ENCODE data around the gene CRHBP.
"Not testable (repeated sequence)": the region's sequence is repeated elsewhere in the genome, so short reads cannot be mapped to it uniquely, and the experiment has no call there.

The CRHBP gene

GRCh38 chr5:76958991-76959767 lies 6.3 kb downstream of the CRHBP start:
- no peak for DNase-seq (ENCODE audit: low spot score)

GRCh38 chr5:76960004-76960625 lies 7.3 kb downstream of the CRHBP start:
- no peak for DNase-seq (ENCODE audit: low spot score)

DNA sequence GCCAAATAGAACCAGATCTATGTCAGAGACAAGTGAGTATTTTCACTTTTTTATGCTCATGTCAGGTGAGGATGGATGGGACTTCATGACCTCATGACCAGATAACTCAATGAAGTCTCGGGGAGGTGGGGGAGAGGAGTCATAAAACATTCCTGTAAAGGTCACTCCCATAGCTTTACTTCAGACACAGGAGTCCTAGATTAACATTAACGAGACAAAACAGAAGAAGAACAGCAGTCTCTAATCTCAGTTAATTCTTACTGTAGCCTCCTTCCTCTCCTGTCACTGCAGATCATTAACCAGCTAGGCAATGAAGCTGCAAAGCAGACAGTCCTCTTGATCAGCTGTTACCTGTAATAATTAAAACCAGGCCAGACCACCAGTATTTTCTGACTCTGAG lies 11.2 kb downstream of the CRHBP start:
- DNase-seq (ENCODE audit: low spot score): no peak

- DNase-seq (ENCODE audit: low spot score): no peak
These were observed 18.7 kb downstream of the CRHBP start for GRCh38 chr5:76971511-76971910.

DNA sequence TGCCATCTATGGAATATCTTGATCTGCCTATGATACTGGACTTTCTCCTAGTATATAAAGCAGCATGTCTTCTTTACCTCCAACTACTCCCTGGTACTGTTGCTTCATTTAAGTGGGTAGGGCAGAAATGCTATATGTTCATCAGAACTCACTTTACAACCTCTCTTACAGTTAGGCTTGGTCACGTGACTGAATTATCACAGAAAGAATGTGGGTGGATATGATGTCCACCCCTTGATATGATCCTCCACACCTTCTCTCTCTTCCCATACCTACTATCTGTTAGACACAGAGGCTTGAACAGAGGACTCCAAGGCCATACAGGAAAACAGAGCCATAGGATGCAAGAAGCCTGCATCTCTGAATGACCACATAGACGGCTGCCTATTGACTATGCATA lies 19.8 kb downstream of the CRHBP start:
- no peak for DNase-seq (ENCODE audit: low spot score)

DNA sequence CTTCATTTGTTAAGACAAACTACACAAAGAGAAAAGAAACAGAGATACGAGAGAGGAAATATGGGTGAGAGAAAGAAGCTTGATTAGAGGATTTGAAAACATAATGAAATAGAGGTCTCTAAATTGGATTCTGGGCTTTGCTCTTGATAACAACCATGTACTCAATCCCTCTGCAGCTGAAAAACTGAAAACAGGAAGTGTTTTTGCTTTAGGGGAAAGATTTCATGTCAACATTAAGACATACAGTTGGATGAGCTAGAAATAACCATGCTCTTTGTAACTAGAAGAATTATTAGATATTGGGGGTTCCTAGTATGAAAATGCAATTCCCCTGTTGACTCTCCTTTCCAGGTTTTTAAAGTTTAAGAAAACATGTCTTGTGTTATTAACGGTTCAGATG lies 21.9 kb downstream of the CRHBP start:
- no peak for DNase-seq (ENCODE audit: low spot score)

DNA sequence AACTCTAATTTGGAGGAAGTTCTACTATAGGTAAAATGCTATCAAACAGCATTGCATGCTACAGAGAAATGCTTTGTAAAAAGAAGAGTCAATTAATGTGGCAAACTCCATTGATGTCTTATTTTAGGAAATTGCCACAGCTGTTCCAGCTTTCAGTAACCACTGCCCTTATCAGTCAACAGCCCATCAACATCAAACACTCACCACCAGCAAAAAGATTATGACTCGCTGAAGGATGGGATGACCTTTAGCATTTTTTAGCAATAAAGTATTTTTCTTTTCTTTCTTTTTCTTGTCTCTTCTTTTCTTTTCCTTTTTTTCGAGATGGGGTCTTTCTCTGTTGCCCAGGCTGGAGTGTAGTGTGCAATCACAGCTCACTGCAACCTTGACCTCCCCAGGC lies 26.0 kb downstream of the CRHBP start:
- DNase-seq (ENCODE audit: low spot score): no peak

DNA sequence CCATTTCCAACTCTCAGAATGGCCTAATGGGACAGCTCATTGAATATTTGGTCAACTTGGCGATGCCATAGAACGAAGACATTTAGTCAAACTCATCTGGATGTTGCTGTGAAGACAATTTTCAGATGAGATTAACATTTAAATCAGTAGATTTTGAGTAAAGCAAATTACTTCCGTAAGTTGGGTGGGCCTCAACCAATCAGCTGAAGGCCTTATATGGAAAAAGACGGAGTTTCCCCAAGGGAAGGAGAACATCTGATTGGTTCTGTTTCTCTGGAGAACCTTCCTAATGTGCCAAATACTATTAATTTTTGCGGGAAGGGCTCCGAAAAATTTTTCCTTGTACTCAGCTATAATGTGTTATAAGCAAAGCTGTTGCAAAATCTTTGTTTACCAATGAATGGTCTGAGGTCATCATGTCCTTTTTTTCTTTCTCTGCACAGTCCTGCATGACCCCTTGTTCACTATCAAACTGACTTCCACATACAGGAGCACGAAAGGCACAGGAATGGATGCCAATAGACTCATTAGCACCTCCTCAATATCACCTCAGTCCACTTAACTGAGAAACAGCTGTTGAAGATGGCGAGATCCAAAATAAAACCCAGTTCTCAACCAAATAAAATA lies 27.8 kb downstream of the CRHBP start:
- DNase-seq (ENCODE audit: low spot score): no peak

DNA sequence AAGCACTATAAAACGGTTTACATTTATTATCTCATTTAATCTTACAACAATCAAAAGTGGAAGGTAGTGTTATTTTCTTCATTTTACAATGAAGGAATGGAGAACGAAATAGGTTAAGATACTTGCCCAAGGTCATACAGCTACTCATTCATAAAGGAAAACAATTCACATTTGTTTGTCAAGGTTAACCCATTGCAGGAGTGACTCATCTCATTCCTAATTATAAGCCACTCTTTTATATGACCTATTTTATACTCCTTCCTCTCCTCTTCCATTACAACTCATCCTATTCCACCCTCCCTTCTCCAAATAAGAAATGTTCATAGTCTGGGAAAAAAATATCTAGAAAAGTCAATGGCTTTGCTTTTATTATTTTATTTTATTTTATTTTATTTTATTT lies 29.6 kb downstream of the CRHBP start:
- DNase-seq (ENCODE audit: low spot score): no peak

GRCh38 chr5:76983468-76983867 lies 30.6 kb downstream of the CRHBP start:
- DNase-seq (ENCODE audit: low spot score): no peak

- no peak for DNase-seq (ENCODE audit: low spot score)
These were observed 34.1 kb downstream of the CRHBP start for GRCh38 chr5:76986825-76987526.

DNA sequence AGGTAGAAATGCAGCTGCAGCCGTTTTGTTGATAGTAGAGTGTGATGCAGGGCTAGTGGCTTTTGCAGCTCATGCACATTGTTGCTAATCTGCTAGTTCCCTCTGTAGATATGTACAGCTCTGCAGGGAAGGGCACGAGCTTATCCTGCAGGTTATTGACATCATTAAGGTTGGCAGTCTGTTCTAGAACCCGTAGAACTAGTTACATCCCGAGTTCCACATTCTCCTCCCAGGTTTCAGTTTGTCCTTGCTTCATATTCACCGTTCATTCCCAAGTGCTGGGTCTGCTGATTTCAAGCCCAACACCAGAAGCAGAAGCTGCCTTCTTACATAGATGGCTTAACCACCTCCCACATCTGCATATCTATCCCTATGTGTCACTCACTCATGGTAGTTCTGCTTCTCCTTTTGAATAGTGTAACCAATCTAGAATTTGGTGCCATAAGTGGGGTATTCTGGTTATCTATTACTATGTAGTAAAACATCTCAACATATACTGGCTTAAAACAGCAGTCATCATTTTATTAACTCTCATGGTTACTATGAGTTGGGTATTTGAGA lies 38.1 kb downstream of the CRHBP start:
- no peak for DNase-seq (ENCODE audit: low spot score)

DNA sequence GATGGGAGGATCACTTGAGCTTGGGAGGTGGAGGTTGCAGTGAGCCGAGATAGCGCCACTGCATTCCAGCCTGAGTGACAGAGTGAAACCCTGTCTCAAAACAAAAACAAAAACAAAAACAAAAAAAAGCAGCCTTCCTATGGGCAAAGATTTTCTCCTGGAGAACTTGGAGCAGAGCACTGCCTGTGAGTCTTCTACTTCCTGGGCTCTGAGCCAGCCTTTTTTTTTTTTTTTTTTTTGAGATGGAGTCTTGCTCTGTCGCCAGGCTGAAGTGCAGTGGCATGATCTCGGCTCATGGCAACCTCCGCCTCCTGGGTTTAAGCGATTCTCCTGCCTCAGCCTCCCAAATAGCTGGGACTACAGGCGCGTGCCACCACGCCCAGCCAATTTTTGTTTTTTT lies 40.6 kb downstream of the CRHBP start:
- not testable (repeated sequence) for DNase-seq (ENCODE audit: low spot score)

- DNase-seq (ENCODE audit: low spot score): no peak
These were observed 41.5 kb downstream of the CRHBP start for GRCh38 chr5:76994337-76994736.

DNA sequence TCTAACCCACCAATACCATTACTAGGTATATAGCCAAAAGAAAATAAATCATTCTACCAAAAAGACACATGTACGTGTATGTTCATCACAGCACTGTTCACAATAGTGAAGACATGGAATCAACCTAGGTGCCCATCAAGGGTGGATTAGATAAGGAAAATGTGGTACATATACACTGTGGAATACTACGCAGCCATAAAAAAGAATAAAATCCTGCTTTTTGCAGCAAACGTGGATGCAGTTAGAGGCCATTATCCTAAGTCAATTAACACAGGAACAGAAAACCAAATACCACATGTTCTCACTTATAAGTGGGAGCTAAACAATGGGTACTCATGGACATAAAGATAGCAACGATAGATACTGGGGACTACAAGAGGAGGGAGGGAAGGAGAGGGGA lies 45.4 kb downstream of the CRHBP start:
- not testable (repeated sequence) for DNase-seq (ENCODE audit: low spot score)

GRCh38 chr5:76999451-76999850 lies 46.6 kb downstream of the CRHBP start:
- no peak for DNase-seq (ENCODE audit: low spot score)

GRCh38 chr5:77003246-77003645 lies 50.4 kb downstream of the CRHBP start:
- DNase-seq (ENCODE audit: low spot score): no peak

DNA sequence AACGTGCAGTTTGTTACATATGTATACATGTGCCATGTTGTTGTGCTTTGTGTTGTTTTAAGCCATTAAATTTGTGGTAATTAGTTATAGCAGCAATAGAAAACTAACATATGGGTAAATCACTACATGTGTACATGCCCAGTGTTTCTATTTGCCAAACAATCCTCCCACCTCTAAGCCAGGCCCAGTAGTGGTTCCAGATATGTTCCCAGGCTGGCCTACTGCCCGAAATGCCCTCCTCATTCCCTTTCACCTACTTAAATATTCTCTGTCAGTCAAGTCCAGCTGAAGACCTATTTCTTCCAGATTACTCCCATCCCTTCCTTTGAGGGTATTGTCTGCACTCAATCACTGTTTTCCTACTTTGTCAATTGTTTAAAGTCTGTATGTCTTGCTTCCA lies 53.3 kb downstream of the CRHBP start:
- no peak for DNase-seq (ENCODE audit: low spot score)

GRCh38 chr5:77008413-77008812 lies 55.6 kb downstream of the CRHBP start:
- no peak for DNase-seq (ENCODE audit: low spot score)

DNA sequence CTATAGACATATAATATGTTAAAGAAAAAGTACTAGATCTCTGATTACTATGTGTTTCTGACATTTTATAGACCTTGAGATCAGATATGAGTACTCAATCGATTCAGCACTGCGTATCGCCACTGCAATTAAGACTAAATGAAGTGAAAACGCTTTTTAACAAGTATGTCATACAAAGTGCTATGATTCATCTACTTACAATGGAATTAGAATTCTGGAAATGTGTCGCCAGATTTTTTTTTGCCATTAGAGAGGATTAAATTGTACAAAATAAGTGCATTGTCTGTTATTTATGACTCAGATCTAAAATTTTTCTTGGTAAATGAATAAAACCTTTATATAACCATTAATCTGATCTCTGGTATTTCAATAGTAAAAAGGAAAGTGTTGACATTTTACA lies 57.4 kb downstream of the CRHBP start:
- no peak for DNase-seq (ENCODE audit: low spot score)

GRCh38 chr5:77011498-77011897 lies 58.7 kb downstream of the CRHBP start:
- DNase-seq (ENCODE audit: low spot score): no peak

- DNase-seq (ENCODE audit: low spot score): no peak
These were observed 59.8 kb downstream of the CRHBP start for GRCh38 chr5:77012601-77013000.

Data from left forelimb (tissue), 1 donor.